DND-41 (cell line): ENCODE measurements around the gene LMO7.

Experiments
- ATAC-seq: fragments of 200-7000 bp; cut with Tn5 transposase; 3 replicates; pipeline ENCODE4 v1.9.1; 2021; ENCODE audit warnings: low read depth; ENCODE audit not compliant: insufficient read depth
- DNase-seq: peaks from one replicate; pipeline ENCODE4 v3.0.0-alpha.2; 2020
- H2AFZ ChIP-seq: 2 replicates; pipeline ENCODE4 v1.6.0; 2012; ENCODE audit warnings: low read depth, low read length
- H3K27ac ChIP-seq: 2 replicates; pipeline ENCODE4 v1.5.1; 2012; ENCODE audit warnings: low read length, inconsistent platforms
- H3K27me3 ChIP-seq: fragments of 200-600 bp; sonication (generic); 2 replicates; pipeline ENCODE4 v1.6.0; 2012; ENCODE audit warnings: low read length, mild to moderate bottlenecking, inconsistent platforms; ENCODE audit not compliant: insufficient read depth, poor library complexity
- H3K36me3 ChIP-seq: 2 replicates; pipeline ENCODE4 v1.5.1; 2012; ENCODE audit warnings: low read length, inconsistent platforms; ENCODE audit not compliant: insufficient read depth
- H3K4me1 ChIP-seq: 2 replicates; pipeline ENCODE4 v1.5.1; 2012; ENCODE audit warnings: mild to moderate bottlenecking, low read length; ENCODE audit not compliant: insufficient read depth
- H3K4me2 ChIP-seq: 2 replicates; pipeline ENCODE4 v1.6.0; 2012; ENCODE audit warnings: mild to moderate bottlenecking, moderate library complexity, low read length, inconsistent platforms; ENCODE audit not compliant: insufficient read depth
- H3K4me3 ChIP-seq, 2 experiments: fragments of 200-600 bp in 1 of 2; shearing (Covaris generic) in 1 of 2; 2 replicates each; pipeline ENCODE4 v1.5.1; 2012 to 2016; ENCODE audit warnings: inconsistent platforms in 2 of 2, low read length in 2 of 2, mild to moderate bottlenecking in 2 of 2, low read depth in 1 of 2, moderate library complexity in 1 of 2
- H3K79me2 ChIP-seq: 2 replicates; pipeline ENCODE4 v1.6.0; 2012; ENCODE audit warnings: low read length, inconsistent platforms; ENCODE audit not compliant: insufficient read depth
- H3K9ac ChIP-seq: 2 replicates; pipeline ENCODE4 v1.6.0; 2012; ENCODE audit warnings: low read depth, mild to moderate bottlenecking, inconsistent platforms, low read length, moderate library complexity
- H3K9me3 ChIP-seq: 2 replicates; pipeline ENCODE4 v1.5.1; 2012; ENCODE audit warnings: low read length, moderate library complexity, mild to moderate bottlenecking, inconsistent platforms; ENCODE audit not compliant: insufficient read depth, severe bottlenecking
- H4K20me1 ChIP-seq: 2 replicates; pipeline ENCODE4 v1.6.0; 2012; ENCODE audit warnings: low read length; ENCODE audit not compliant: insufficient read depth
- EZH2 ChIP-seq: IDR thresholded peaks from 3 replicates; pipeline ENCODE4 v1.6.1; 2012; ENCODE audit warnings: borderline replicate concordance, low read depth, mild to moderate bottlenecking, moderate library complexity, low read length, inconsistent platforms; ENCODE audit not compliant: severe bottlenecking
- TF ChIP-seq, protein P1 (sequence below): IDR thresholded peaks from 2 replicates; pipeline ENCODE4 v1.5.1; 2012; ENCODE audit warnings: borderline replicate concordance, low read length, moderate library complexity, mild to moderate bottlenecking; ENCODE audit not compliant: poor library complexity, severe bottlenecking; ENCODE audit errors: extremely low read depth

The LMO7 gene

DNA sequence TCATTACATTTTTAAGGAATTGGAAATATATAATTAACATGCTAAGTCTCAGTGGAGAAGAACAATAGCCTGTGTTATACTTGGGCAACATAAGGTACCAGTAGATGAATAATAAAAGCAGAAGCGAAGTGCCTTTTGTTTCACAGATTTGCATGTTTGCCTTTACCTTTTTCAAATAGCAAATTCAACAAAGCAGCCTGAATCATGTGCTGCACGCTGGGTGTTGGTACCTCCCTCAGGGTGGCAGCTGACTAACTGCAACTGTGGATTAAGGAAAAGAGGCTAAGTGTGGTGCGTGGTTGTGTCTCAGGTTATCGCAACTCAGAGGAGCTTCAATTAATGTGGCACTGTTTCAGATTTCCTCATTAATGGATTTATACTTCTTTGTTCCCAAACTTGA lies 189.0 kb downstream of the LMO7 start:
- peaks cover 2% of the 10 kb centered on the region; the same call in 1 of the 2 replicates for H3K36me3 ChIP-seq
- H3K27me3 ChIP-seq, result no peaks in the 10 kb centered on the region
- no peak overlapping the region for H3K4me2 ChIP-seq
- no peak overlapping the region for H3K9ac ChIP-seq
- no peaks in the 10 kb centered on the region for H3K79me2 ChIP-seq
- H3K9me3 ChIP-seq, result no peaks in the 10 kb centered on the region
- H3K27ac ChIP-seq, result no peak overlapping the region
- ATAC-seq (no peak), DNase-seq (no peak)
- H3K4me1 ChIP-seq, result no peaks in the 10 kb centered on the region
- no peaks in the 10 kb centered on the region for H4K20me1 ChIP-seq
- no peak overlapping the region for H3K4me3 ChIP-seq
- no peak for TF ChIP-seq EZH2
- TF ChIP-seq, protein P1, sequence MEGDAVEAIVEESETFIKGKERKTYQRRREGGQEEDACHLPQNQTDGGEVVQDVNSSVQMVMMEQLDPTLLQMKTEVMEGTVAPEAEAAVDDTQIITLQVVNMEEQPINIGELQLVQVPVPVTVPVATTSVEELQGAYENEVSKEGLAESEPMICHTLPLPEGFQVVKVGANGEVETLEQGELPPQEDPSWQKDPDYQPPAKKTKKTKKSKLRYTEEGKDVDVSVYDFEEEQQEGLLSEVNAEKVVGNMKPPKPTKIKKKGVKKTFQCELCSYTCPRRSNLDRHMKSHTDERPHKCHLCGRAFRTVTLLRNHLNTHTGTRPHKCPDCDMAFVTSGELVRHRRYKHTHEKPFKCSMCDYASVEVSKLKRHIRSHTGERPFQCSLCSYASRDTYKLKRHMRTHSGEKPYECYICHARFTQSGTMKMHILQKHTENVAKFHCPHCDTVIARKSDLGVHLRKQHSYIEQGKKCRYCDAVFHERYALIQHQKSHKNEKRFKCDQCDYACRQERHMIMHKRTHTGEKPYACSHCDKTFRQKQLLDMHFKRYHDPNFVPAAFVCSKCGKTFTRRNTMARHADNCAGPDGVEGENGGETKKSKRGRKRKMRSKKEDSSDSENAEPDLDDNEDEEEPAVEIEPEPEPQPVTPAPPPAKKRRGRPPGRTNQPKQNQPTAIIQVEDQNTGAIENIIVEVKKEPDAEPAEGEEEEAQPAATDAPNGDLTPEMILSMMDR, result no peak
- H2AFZ ChIP-seq, result no peak overlapping the region

DNA sequence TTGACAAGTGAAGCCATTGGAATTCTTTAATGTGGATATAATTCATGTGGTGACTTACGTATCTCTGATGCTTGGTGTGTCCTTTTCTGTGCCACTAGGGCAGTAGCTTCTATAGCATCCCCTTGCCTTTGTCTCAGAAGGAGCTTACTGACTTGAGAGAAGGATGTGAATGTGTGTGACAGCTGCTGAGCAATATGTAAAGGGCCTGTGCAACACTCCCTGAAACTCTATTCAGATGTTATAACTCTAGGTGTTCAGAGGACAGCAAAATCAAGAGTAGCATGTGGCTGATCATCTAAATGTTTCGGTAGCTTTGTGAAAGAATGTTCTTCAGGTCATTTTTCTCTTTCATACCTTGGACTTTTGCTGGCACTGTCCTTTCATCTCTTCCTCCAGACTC lies 189.5 kb downstream of the LMO7 start:
- Histone ChIP-seq H3K27ac (no peak overlapping the region), H3K79me2 (no peaks in the 10 kb centered on the region), H2AFZ (no peak overlapping the region), H3K9me3 (no peaks in the 10 kb centered on the region), H3K4me2 (no peak overlapping the region), H3K4me3 (no peak overlapping the region), H3K4me1 (no peaks in the 10 kb centered on the region), H3K27me3 (no peaks in the 10 kb centered on the region), H4K20me1 (no peaks in the 10 kb centered on the region), H3K9ac (no peak overlapping the region), H3K36me3 (peaks cover 2% of the 10 kb centered on the region; the same call in 1 of the 2 replicates)
- no peak for DNase-seq
- TF ChIP-seq, protein P1, result no peak
- TF ChIP-seq EZH2, result no peak
- no peak for ATAC-seq

DNA sequence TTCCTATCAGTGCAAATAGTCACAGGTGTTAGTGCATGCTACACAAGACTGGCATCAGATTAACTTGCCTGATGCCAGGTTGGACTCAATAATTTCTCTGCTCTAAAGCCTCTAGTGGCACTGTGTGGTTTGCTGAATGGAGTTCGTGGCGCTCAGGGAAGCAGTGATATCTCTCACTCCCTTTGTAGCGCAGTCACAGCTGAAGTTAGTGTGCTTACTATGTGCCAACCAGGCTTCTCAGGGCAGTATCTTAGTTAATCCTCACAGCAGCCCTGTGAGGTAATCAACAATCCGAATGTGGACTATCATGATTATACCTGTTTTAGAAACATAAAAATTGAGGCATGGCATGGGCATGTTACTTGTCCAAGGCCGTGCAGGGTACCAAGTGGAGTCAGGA lies 190.3 kb downstream of the LMO7 start:
- Histone ChIP-seq H3K4me3 (no peak overlapping the region), H4K20me1 (no peaks in the 10 kb centered on the region)

More for the DNA sequence above, 190.3 kb downstream of the LMO7 start:
- Histone ChIP-seq H3K36me3 (peaks cover 2% of the 10 kb centered on the region; the same call in 1 of the 2 replicates), H3K27ac (no peak overlapping the region), H3K79me2 (no peaks in the 10 kb centered on the region), H3K4me1 (no peaks in the 10 kb centered on the region), H2AFZ (no peak overlapping the region), H3K27me3 (no peaks in the 10 kb centered on the region), H3K9ac (no peak overlapping the region), H3K4me2 (no peak overlapping the region), H3K9me3 (no peaks in the 10 kb centered on the region)
- TF ChIP-seq, protein P1, result no peak
- no peak for TF ChIP-seq EZH2
- ATAC-seq, result no peak
- no peak for DNase-seq
